ENCODE data around the gene TMEM163. TPM values are rescaled to one million over a fixed set of nuclear protein-coding genes. Genes with fewer than 3 reads are reported as not detected.

The TMEM163 gene
- polyA plus RNA-seq, 3 donors = 1.1 to 1.4 (median 1.3) TPM

- no peak for DNase-seq (ENCODE audit: low read depth in 3 of 3, low spot score in 2 of 3)
Observed at GRCh38 chr2:134446383-134447017, 272.3 kb downstream of the TMEM163 start.

- no peak for DNase-seq (ENCODE audit: low read depth in 3 of 3, low spot score in 2 of 3)
Observed at GRCh38 chr2:134445985-134446382, 272.8 kb downstream of the TMEM163 start.

- DNase-seq (ENCODE audit: low read depth in 3 of 3, low spot score in 2 of 3) = no peak
Observed at GRCh38 chr2:134445116-134445515, 273.7 kb downstream of the TMEM163 start.

- DNase-seq (ENCODE audit: low read depth in 3 of 3, low spot score in 2 of 3) = no peak
Observed at GRCh38 chr2:134443814-134444480, 274.9 kb downstream of the TMEM163 start.

- no peak for DNase-seq (ENCODE audit: low read depth in 3 of 3, low spot score in 2 of 3)
Observed at GRCh38 chr2:134441153-134441863, 277.5 kb downstream of the TMEM163 start.

GRCh38 chr2:134440336-134440909 is 278.4 kb downstream of the TMEM163 start:
- DNase-seq (ENCODE audit: low read depth in 3 of 3, low spot score in 2 of 3) = no peak

GRCh38 chr2:134438371-134438770 is 280.4 kb downstream of the TMEM163 start:
- DNase-seq (ENCODE audit: low read depth in 3 of 3, low spot score in 2 of 3) = no peak

- DNase-seq (ENCODE audit: low read depth in 3 of 3, low spot score in 2 of 3) = no peak
Observed at GRCh38 chr2:134436706-134437105, 282.1 kb downstream of the TMEM163 start.

GRCh38 chr2:134435936-134436335 is 282.9 kb downstream of the TMEM163 start:
- no peak for DNase-seq (ENCODE audit: low read depth in 3 of 3, low spot score in 2 of 3)

- no peak for DNase-seq (ENCODE audit: low read depth in 3 of 3, low spot score in 2 of 3)
Observed at GRCh38 chr2:134435505-134435904, 283.3 kb downstream of the TMEM163 start.

GRCh38 chr2:134433979-134434378 is 284.8 kb downstream of the TMEM163 start:
- no peak for DNase-seq (ENCODE audit: low read depth in 3 of 3, low spot score in 2 of 3)

GRCh38 chr2:134433469-134433868 is 285.3 kb downstream of the TMEM163 start:
- no peak for DNase-seq (ENCODE audit: low read depth in 3 of 3, low spot score in 2 of 3)

- no peak for DNase-seq (ENCODE audit: low read depth in 3 of 3, low spot score in 2 of 3)
Observed at GRCh38 chr2:134432435-134432883, 286.3 kb downstream of the TMEM163 start.

- DNase-seq (ENCODE audit: low read depth in 3 of 3, low spot score in 2 of 3) = no peak
Observed at GRCh38 chr2:134431838-134432434, 286.9 kb downstream of the TMEM163 start.

GRCh38 chr2:134429886-134430285 is 288.9 kb downstream of the TMEM163 start:
- no peak for DNase-seq (ENCODE audit: low read depth in 3 of 3, low spot score in 2 of 3)

- DNase-seq (ENCODE audit: low read depth in 3 of 3, low spot score in 2 of 3) = no peak
Observed at GRCh38 chr2:134426721-134427120, 292.1 kb downstream of the TMEM163 start.

GRCh38 chr2:134425724-134426496 is 292.9 kb downstream of the TMEM163 start:
- DNase-seq (ENCODE audit: low read depth in 3 of 3, low spot score in 2 of 3) = no peak

- DNase-seq (ENCODE audit: low read depth in 3 of 3, low spot score in 2 of 3) = no peak
Observed at GRCh38 chr2:134421556-134422328, 297.1 kb downstream of the TMEM163 start.

GRCh38 chr2:134420920-134421319 is 297.9 kb downstream of the TMEM163 start:
- no peak for DNase-seq (ENCODE audit: low read depth in 3 of 3, low spot score in 2 of 3)
